ENCODE measurements around the gene DDX11.

DNA sequence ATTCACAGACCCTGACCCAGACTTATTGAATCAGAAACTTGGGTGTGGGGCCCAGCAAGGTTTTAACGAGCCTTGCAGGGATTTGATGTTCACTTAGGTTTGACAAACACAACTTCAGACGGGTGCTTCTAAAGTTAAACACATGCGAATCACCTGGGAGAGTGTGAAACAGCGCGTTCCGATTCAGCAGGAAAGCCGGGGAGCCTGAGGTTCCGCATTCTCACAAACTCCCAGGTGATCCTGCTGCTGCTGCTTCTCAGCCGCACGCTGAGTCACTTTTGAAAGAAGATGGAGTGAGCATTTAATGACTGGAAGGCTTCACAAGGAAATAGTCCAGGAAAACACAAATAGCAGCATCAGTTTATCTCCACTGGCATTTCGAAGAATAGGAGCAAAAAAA, 44.2 kb upstream of the DDX11 start:
- TF ChIP-seq, protein P1, sequence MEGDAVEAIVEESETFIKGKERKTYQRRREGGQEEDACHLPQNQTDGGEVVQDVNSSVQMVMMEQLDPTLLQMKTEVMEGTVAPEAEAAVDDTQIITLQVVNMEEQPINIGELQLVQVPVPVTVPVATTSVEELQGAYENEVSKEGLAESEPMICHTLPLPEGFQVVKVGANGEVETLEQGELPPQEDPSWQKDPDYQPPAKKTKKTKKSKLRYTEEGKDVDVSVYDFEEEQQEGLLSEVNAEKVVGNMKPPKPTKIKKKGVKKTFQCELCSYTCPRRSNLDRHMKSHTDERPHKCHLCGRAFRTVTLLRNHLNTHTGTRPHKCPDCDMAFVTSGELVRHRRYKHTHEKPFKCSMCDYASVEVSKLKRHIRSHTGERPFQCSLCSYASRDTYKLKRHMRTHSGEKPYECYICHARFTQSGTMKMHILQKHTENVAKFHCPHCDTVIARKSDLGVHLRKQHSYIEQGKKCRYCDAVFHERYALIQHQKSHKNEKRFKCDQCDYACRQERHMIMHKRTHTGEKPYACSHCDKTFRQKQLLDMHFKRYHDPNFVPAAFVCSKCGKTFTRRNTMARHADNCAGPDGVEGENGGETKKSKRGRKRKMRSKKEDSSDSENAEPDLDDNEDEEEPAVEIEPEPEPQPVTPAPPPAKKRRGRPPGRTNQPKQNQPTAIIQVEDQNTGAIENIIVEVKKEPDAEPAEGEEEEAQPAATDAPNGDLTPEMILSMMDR (conservative IDR thresholded peaks at IDR 0.05) = no peak
- TF ChIP-seq ZFX (IDR thresholded peaks at IDR 0.05) = no peak

Measured in C4-2B (cell line).